Keratinocyte (primary cell): Measurements from ENCODE around the gene ASAP3. TPM values are rescaled to one million over a fixed set of nuclear protein-coding genes. Genes with fewer than 3 reads are reported as not detected.

Experiments used
- DNase-seq: peaks from one replicate; pipeline ENCODE4 v3.0.0-alpha.2; 2011; ENCODE audit warnings: low read depth, missing footprints, low spot score
- FAIRE-seq: peaks from 2 replicates; lab custom pipeline; 2011; peaks lifted over from hg19 to GRCh38; lab: Jason Lieb, UNC
- H2AFZ ChIP-seq: 2 replicates; pipeline ENCODE4 v1.6.0; 2012; ENCODE audit warnings: low read length, control low read depth, inconsistent platforms; ENCODE audit not compliant: control insufficient read depth
- H3K27ac ChIP-seq: 2 replicates; pipeline ENCODE4 v1.5.1; 2011; ENCODE audit warnings: low read length; ENCODE audit not compliant: control insufficient read depth, insufficient read depth
- H3K27me3 ChIP-seq: 3 replicates; pipeline ENCODE4 v1.6.0; 2011; ENCODE audit warnings: low read length; ENCODE audit not compliant: control insufficient read depth, insufficient read depth; ENCODE audit errors: extremely low read depth
- H3K36me3 ChIP-seq, 2 experiments: 2 replicates in 1 of 2; 3 replicates in 1 of 2; pipeline ENCODE4 v1.5.1; 2011; ENCODE audit warnings: low read length in 2 of 2, mild to moderate bottlenecking in 1 of 2; ENCODE audit not compliant: control insufficient read depth in 2 of 2, insufficient read depth in 2 of 2; ENCODE audit errors: extremely low read depth in 1 of 2
- H3K4me1 ChIP-seq: 3 replicates; pipeline ENCODE4 v1.5.1; 2011; ENCODE audit warnings: low read length; ENCODE audit not compliant: control insufficient read depth, insufficient read depth; ENCODE audit errors: extremely low read depth
- H3K4me2 ChIP-seq: 3 replicates; pipeline ENCODE4 v1.6.0; 2011; ENCODE audit warnings: low read depth, low read length; ENCODE audit not compliant: control insufficient read depth, insufficient read depth; ENCODE audit errors: extremely low read depth
- H3K4me3 ChIP-seq, 3 experiments: fragments of 200-600 bp in 1 of 3; sonication (generic) in 1 of 3; 2 replicates in 2 of 3; 3 replicates in 1 of 3; pipeline ENCODE4 v1.5.1; 2011 to 2016; ENCODE audit warnings: low read length in 3 of 3, mild to moderate bottlenecking in 3 of 3, control low read depth in 2 of 3, inconsistent platforms in 1 of 3, low read depth in 1 of 3, mixed read lengths in 1 of 3, mixed run types in 1 of 3, moderate library complexity in 1 of 3; ENCODE audit not compliant: control insufficient read depth in 2 of 3, insufficient read depth in 2 of 3; ENCODE audit errors: extremely low read depth in 1 of 3
- H3K79me2 ChIP-seq: 2 replicates; pipeline ENCODE4 v1.6.0; 2012; ENCODE audit warnings: low read length; ENCODE audit not compliant: control insufficient read depth, insufficient read depth
- H3K9ac ChIP-seq: 3 replicates; pipeline ENCODE4 v1.6.0; 2011; ENCODE audit warnings: low read length; ENCODE audit not compliant: control insufficient read depth, insufficient read depth; ENCODE audit errors: extremely low read depth
- H3K9me1 ChIP-seq: 3 replicates; pipeline ENCODE4 v1.6.0; 2011; ENCODE audit warnings: low read length; ENCODE audit not compliant: control insufficient read depth, insufficient read depth; ENCODE audit errors: extremely low read depth
- H3K9me3 ChIP-seq: 2 replicates; pipeline ENCODE4 v1.5.1; 2012; ENCODE audit warnings: low read depth, low read length; ENCODE audit not compliant: control insufficient read depth
- H4K20me1 ChIP-seq: 3 replicates; pipeline ENCODE4 v1.6.0; 2011; ENCODE audit warnings: low read length; ENCODE audit not compliant: control insufficient read depth, insufficient read depth; ENCODE audit errors: extremely low read depth
- CTCF ChIP-seq, 3 experiments: IDR thresholded peaks in 1 of 3; conservative IDR thresholded peaks in 1 of 3; optimal IDR thresholded peaks in 1 of 3; 2 replicates in 2 of 3; 3 replicates in 1 of 3; pipeline versions ENCODE3 to v1.5.1; 2011; ENCODE audit warnings: low read length in 3 of 3, mild to moderate bottlenecking in 3 of 3, moderate library complexity in 2 of 3, control low read depth in 1 of 3, inconsistent platforms in 1 of 3; ENCODE audit not compliant: insufficient read depth in 2 of 3; ENCODE audit errors: extremely low read depth in 1 of 3
- EZH2 ChIP-seq: IDR thresholded peaks from one replicate; pipeline ENCODE4 v1.6.1; 2012; ENCODE audit warnings: inconsistent platforms, mild to moderate bottlenecking, low read length, moderate library complexity
- dilution Hi-C: fragments of 300-500 bp; cut with MboI; formaldehyde crosslinking; loops from one replicate; pipeline ENCODE4 v1.7.0; 2020; ENCODE audit warnings: low sequenced_read_pairs; ENCODE audit not compliant: extremely low pct_ligation_motif_present
- polyA plus RNA-seq, 5 experiments: library from polyadenylated mRNA; depleted of rRNA in 3 of 5; stranded (reverse) in 3 of 5; stranded (forward) in 1 of 5; unstranded in 1 of 5; fragments of >200 nt; gene quantifications; 1 replicate in 1 of 5; 2 replicates in 3 of 5; 3 replicates in 1 of 5; pipeline versions ENCODE4 v1.2.1 to v1.2.3, GENCODE V29; 2011 to 2012; ENCODE audit warnings: missing spikeins in 2 of 5, low read depth in 1 of 5, low replicate concordance in 1 of 5

The ASAP3 gene
- polyA plus RNA-seq, 1 donor (not counting 4 experiments of a cell fraction or from before 2014, with no cell fraction given), result 11.4 TPM

DNA sequence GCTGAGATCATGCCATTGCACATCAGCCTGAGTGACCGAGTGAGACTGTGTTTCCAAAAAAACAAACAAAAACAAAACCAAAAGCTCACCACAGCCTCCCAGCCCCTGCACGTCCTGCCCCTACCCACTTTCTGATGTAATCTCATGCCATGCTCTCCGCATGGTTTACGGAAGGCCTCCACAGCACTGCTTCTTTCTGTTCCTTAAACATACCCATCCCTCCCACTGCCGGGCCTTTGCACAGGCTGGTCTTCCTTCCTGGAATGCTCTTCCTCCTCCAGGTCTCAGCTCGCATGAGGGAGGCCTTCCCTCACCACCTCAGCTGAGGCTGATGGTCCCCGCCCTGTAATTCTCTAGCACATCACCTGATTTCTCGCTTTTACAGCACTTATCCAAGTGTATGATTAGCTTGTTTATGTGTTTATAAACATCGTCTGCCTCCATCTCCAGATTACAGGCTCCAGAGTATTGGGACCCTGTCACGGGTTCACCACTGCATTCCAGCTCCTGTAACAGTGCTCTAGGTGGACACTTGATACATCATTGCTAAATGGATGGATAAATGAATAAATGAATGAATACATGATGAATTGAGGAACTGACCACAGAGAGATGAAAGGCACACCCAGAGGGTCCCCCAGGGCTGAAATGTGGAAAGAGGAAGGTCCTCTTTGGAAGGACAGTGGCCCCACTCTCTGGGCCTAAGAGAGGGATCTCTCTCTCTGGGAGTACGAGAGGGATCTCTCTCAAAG lies 81.5 kb downstream of the ASAP3 start:
- H3K9me1 ChIP-seq, result peaks cover 2% of the 10 kb centered on the region
- no peaks in the 10 kb centered on the region for H3K36me3 ChIP-seq
- dilution Hi-C loops, result no loop called here
- no peaks in the 10 kb centered on the region for H4K20me1 ChIP-seq
- no peaks in the 10 kb centered on the region for H3K79me2 ChIP-seq
- DNase-seq (no peak), FAIRE-seq (no peak)
- H3K9me3 ChIP-seq, result no peaks in the 10 kb centered on the region
- peak overlapping the region; percentile 74 for H3K4me2 ChIP-seq
- no peak for TF ChIP-seq CTCF (optimal IDR thresholded peaks at IDR 0.05 in 1 of 3, IDR thresholded peaks at IDR 0.05 in 1 of 3, conservative IDR thresholded peaks at IDR 0.05 in 1 of 3; ENCODE audit: extremely low read depth in 1 of 3, insufficient read depth in 2 of 3, low read length in 3 of 3)
- TF ChIP-seq EZH2, result no peak
- H3K27me3 ChIP-seq, result no peaks in the 10 kb centered on the region
- H3K27ac ChIP-seq, result peak overlapping the region; percentile 80
- H3K4me1 ChIP-seq, result peaks cover 30% of the 10 kb centered on the region
- H3K9ac ChIP-seq, result peak overlapping the region; percentile 38
- H3K4me3 ChIP-seq, result peak overlapping the region in 1 of 3 experiments; percentile 6
- peak overlapping the region; percentile 67 for H2AFZ ChIP-seq

- Histone ChIP-seq H3K79me2 (no peaks in the 10 kb centered on the region), H3K9me3 (no peaks in the 10 kb centered on the region), H3K9ac (no peak overlapping the region), H3K4me2 (no peak overlapping the region), H3K9me1 (peaks cover 2% of the 10 kb centered on the region), H4K20me1 (no peaks in the 10 kb centered on the region), H3K27ac (no peak overlapping the region), H3K27me3 (no peaks in the 10 kb centered on the region), H2AFZ (no peak overlapping the region), H3K36me3 (no peaks in the 10 kb centered on the region), H3K4me3 (no peak overlapping the region), H3K4me1 (peaks cover 20% of the 10 kb centered on the region)
- TF ChIP-seq EZH2 (no peak), CTCF (optimal IDR thresholded peaks at IDR 0.05 in 1 of 3, IDR thresholded peaks at IDR 0.05 in 1 of 3, conservative IDR thresholded peaks at IDR 0.05 in 1 of 3; ENCODE audit: extremely low read depth in 1 of 3, insufficient read depth in 2 of 3, low read length in 3 of 3) (no peak)
- dilution Hi-C loops, result no loop called here
- no peak for DNase-seq
- no peak for FAIRE-seq
These were observed 82.7 kb downstream of the ASAP3 start for GRCh38 chr1:23401313-23401712.
